SK-N-SH (cell line): ENCODE measurements around the gene SEH1L. TPM values are rescaled to one million over a fixed set of nuclear protein-coding genes. Genes with fewer than 3 reads are reported as not detected.

Source experiments
- CTCF ChIA-PET: fragments of 300-600, 350-600 bp; formaldehyde crosslinking; extraction: SDS; loops from one replicate; lab custom pipeline; 2021; lab: Yijun Ruan, JAX
- POLR2A ChIA-PET: fragments of 350-600 bp; sonication (Branson Sonifier 250); formaldehyde crosslinking; extraction: SDS; loops from one replicate; lab custom pipeline; 2020; ENCODE audit warnings: antibody characterized with exemption, inconsistent platforms; lab: Yijun Ruan, JAX
- DNase-seq: peaks from one replicate; pipeline ENCODE4 v3.0.0; 2012
- H2AFZ ChIP-seq: fragments of 200-600 bp; sonication (generic); 2 replicates; pipeline ENCODE4 v1.8.1; 2016; ENCODE audit warnings: antibody characterized with exemption, mild to moderate bottlenecking, low read depth
- H3F3A ChIP-seq: fragments of 200-600 bp; sonication (generic); replicated peaks from 2 replicates; pipeline ENCODE3; 2016; ENCODE audit warnings: antibody characterized with exemption, mild to moderate bottlenecking; ENCODE audit not compliant: insufficient read depth
- H3K27ac ChIP-seq, 2 experiments: fragments of 200-500 bp in 1 of 2; fragments of 200-600 bp in 1 of 2; sonication (Bioruptor generic) in 1 of 2; sonication (generic), shearing (Covaris generic) in 1 of 2; 2 replicates each; pipeline versions ENCODE4 v1.5.1 to v1.6.1; 2014 to 2016; ENCODE audit warnings: low read depth in 2 of 2, inconsistent platforms in 1 of 2, low read length in 1 of 2, mild to moderate bottlenecking in 1 of 2, mixed read lengths in 1 of 2
- H3K27me3 ChIP-seq: fragments of 200-600 bp; sonication (generic), shearing (Covaris generic); 2 replicates; pipeline ENCODE4 v1.6.1; 2016; ENCODE audit warnings: mixed run types; ENCODE audit not compliant: insufficient read depth
- H3K36me3 ChIP-seq, 2 experiments: fragments of 200-500 bp in 1 of 2; fragments of 200-600 bp in 1 of 2; sonication (Bioruptor generic) in 1 of 2; sonication (generic) in 1 of 2; replicated peaks in 1 of 2; 2 replicates each; pipeline versions ENCODE3 to v1.5.1; 2014 to 2016; ENCODE audit warnings: low read length in 1 of 2, mild to moderate bottlenecking in 1 of 2; ENCODE audit not compliant: insufficient read depth in 2 of 2, control insufficient read depth in 1 of 2
- H3K4me1 ChIP-seq, 2 experiments: fragments of 200-500 bp in 1 of 2; fragments of 200-600 bp in 1 of 2; sonication (Bioruptor generic) in 1 of 2; sonication (generic), shearing (Covaris generic) in 1 of 2; 2 replicates each; pipeline versions ENCODE4 v1.5.1 to v1.6.1; 2014 to 2016; ENCODE audit warnings: low read depth in 1 of 2, low read length in 1 of 2, mixed run types in 1 of 2; ENCODE audit not compliant: insufficient read depth in 2 of 2, control insufficient read depth in 1 of 2
- H3K4me2 ChIP-seq: fragments of 200-600 bp; sonication (generic), shearing (Covaris generic); 2 replicates; pipeline ENCODE4 v1.6.1; 2017; ENCODE audit warnings: mixed run types
- H3K4me3 ChIP-seq, 2 experiments: fragments of 200-500 bp in 1 of 2; fragments of 200-600 bp in 1 of 2; sonication (Bioruptor generic) in 1 of 2; sonication (generic), shearing (Covaris generic) in 1 of 2; 2 replicates each; pipeline versions ENCODE4 v1.5.1 to v1.8.1; 2014 to 2016; ENCODE audit warnings: low read depth in 2 of 2, inconsistent platforms in 1 of 2, low read length in 1 of 2, mild to moderate bottlenecking in 1 of 2, mixed read lengths in 1 of 2, moderate library complexity in 1 of 2
- H3K79me2 ChIP-seq: fragments of 200-600 bp; sonication (generic); 2 replicates; pipeline ENCODE4 v1.8.1; 2017; ENCODE audit warnings: mild to moderate bottlenecking; ENCODE audit not compliant: insufficient read depth
- H3K9ac ChIP-seq: fragments of 200-600 bp; sonication (generic); 2 replicates; pipeline ENCODE4 v1.6.1; 2017; ENCODE audit warnings: mixed run types
- H3K9me2 ChIP-seq: fragments of 200-600 bp; sonication (generic); 2 replicates; pipeline ENCODE4 v1.6.1; 2017; ENCODE audit warnings: mixed run types
- H3K9me3 ChIP-seq: fragments of 200-600 bp; sonication (generic); 2 replicates; pipeline ENCODE4 v1.6.1; 2017; ENCODE audit warnings: mixed run types, mild to moderate bottlenecking, moderate library complexity
- H4K20me1 ChIP-seq: fragments of 200-600 bp; sonication (generic); 2 replicates; pipeline ENCODE4 v1.6.1; 2017; ENCODE audit warnings: mild to moderate bottlenecking, mixed run types; ENCODE audit not compliant: insufficient read depth
- CHD2 ChIP-seq: fragments of 150-350 bp; IDR thresholded peaks from 2 replicates; pipeline ENCODE4 v1.6.1; 2018; ENCODE audit warnings: low read length; ENCODE audit not compliant: partially characterized antibody
- ELF1 ChIP-seq: IDR thresholded peaks from 2 replicates; pipeline ENCODE4 v1.4.0; 2012
- FOXM1 ChIP-seq: IDR thresholded peaks from 2 replicates; pipeline ENCODE4 v1.4.0; 2012; ENCODE audit warnings: low read depth, mild to moderate bottlenecking
- GABPA ChIP-seq: IDR thresholded peaks from 2 replicates; pipeline ENCODE4 v1.4.0; 2012; ENCODE audit warnings: low read depth, mild to moderate bottlenecking
- GATA2 ChIP-seq: sonication (generic); formaldehyde crosslinking; IDR thresholded peaks from 2 replicates; pipeline ENCODE4 v1.5.0; 2020; ENCODE audit warnings: mild to moderate bottlenecking, missing genetic modification reagents
- NFIC ChIP-seq: IDR thresholded peaks from 2 replicates; pipeline ENCODE4 v1.4.0; 2012; ENCODE audit warnings: borderline replicate concordance
- RAD21 ChIP-seq: IDR thresholded peaks from 2 replicates; pipeline ENCODE4 v1.6.1; 2012; ENCODE audit warnings: mild to moderate bottlenecking, low read length
- RCOR1 ChIP-seq: fragments of 150-350 bp; IDR thresholded peaks from 2 replicates; pipeline ENCODE4 v1.6.1; 2017; ENCODE audit warnings: antibody characterized with exemption, low read length
- TAF1 ChIP-seq: IDR thresholded peaks from 2 replicates; pipeline ENCODE4 v1.6.1; 2012; ENCODE audit warnings: low read depth, mild to moderate bottlenecking, low read length, moderate library complexity, borderline replicate concordance
- TCF12 ChIP-seq: IDR thresholded peaks from 2 replicates; pipeline ENCODE4 v1.4.0; 2012
- YY1 ChIP-seq: IDR thresholded peaks from 2 replicates; pipeline ENCODE4 v1.4.0; 2012; ENCODE audit warnings: low read depth, mild to moderate bottlenecking
- WGBS: methylation state at CpG from one replicate; pipeline ENCODE4 v1.1.6; 2017; ENCODE audit warnings: low lambda C conversion rate; 5-methylcytosine and 5-hydroxymethylcytosine counted together
- polyA plus RNA-seq, 3 experiments: library from polyadenylated mRNA; depleted of rRNA; stranded (reverse); fragments of >200 nt; gene quantifications; 2 replicates each; pipeline ENCODE4 v1.2.3, GENCODE V29; 2012
- TF ChIP-seq, protein P1 (sequence below): IDR thresholded peaks from 2 replicates; pipeline ENCODE4 v1.6.1; 2012; ENCODE audit warnings: mild to moderate bottlenecking, low read depth, low read length, moderate library complexity
- TF ChIP-seq, protein P2 (sequence below): IDR thresholded peaks from 2 replicates; pipeline ENCODE4; 2012
- TF ChIP-seq, protein P3 (sequence below): fragments of 150-350 bp; IDR thresholded peaks from 2 replicates; pipeline ENCODE4 v1.6.1; 2017; ENCODE audit warnings: antibody characterized with exemption, low read length, low read depth, borderline replicate concordance

SEH1L gene
- polyA plus RNA-seq, 1 of the 3 experiments (the other 2 are of a cell fraction) = 29.8 TPM

DNA sequence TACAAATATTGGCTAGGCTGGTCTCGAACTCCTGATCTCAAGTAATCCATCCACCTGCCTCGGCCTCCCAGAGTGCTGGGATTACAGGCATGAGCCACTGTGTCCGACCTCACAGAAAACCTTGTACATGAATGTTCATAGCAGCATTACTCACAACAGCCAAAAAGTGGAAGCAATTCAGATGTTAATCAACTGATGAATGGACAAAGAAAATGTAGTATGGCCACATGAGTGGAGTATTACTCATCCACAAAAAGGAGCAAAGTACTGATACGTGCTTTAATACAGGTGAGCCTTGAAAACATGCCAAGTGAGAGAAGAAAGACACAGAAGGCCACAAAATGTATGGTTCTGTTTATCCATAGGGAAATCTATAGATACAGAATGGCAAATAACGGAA, 63.9 kb downstream of the SEH1L start:
- no peaks in the 10 kb centered on the region for H3K27me3 ChIP-seq
- no peaks in the 10 kb centered on the region for H3K4me1 ChIP-seq
- H4K20me1 ChIP-seq = no peaks in the 10 kb centered on the region
- H3K9ac ChIP-seq = no peak overlapping the region
- H3K9me3 ChIP-seq = no peaks in the 10 kb centered on the region
- no peak for TF ChIP-seq FOXM1
- no peak for TF ChIP-seq ELF1
- TF ChIP-seq, protein P1, sequence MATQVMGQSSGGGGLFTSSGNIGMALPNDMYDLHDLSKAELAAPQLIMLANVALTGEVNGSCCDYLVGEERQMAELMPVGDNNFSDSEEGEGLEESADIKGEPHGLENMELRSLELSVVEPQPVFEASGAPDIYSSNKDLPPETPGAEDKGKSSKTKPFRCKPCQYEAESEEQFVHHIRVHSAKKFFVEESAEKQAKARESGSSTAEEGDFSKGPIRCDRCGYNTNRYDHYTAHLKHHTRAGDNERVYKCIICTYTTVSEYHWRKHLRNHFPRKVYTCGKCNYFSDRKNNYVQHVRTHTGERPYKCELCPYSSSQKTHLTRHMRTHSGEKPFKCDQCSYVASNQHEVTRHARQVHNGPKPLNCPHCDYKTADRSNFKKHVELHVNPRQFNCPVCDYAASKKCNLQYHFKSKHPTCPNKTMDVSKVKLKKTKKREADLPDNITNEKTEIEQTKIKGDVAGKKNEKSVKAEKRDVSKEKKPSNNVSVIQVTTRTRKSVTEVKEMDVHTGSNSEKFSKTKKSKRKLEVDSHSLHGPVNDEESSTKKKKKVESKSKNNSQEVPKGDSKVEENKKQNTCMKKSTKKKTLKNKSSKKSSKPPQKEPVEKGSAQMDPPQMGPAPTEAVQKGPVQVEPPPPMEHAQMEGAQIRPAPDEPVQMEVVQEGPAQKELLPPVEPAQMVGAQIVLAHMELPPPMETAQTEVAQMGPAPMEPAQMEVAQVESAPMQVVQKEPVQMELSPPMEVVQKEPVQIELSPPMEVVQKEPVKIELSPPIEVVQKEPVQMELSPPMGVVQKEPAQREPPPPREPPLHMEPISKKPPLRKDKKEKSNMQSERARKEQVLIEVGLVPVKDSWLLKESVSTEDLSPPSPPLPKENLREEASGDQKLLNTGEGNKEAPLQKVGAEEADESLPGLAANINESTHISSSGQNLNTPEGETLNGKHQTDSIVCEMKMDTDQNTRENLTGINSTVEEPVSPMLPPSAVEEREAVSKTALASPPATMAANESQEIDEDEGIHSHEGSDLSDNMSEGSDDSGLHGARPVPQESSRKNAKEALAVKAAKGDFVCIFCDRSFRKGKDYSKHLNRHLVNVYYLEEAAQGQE = no peak
- TF ChIP-seq, all 33 proteins: peak for 0
- no peaks in the 10 kb centered on the region for H3K9me2 ChIP-seq
- H3K4me3 ChIP-seq = no peak overlapping the region
- H3K36me3 ChIP-seq = peaks cover 38 to 64% of the 10 kb centered on the region in 2 experiments
- CTCF ChIA-PET = no interaction called here
- no peak for DNase-seq
- H3K79me2 ChIP-seq = peaks cover 4% of the 10 kb centered on the region; the same call in 1 of the 2 replicates
- WGBS = 92% methylated on average over 5 of the region's 5 CpGs
- H2AFZ ChIP-seq = no peak overlapping the region
- H3K27ac ChIP-seq = no peak overlapping the region
- POLR2A ChIA-PET = no interaction called here
- H3F3A ChIP-seq = no peaks in the 10 kb centered on the region
- no peak overlapping the region for H3K4me2 ChIP-seq

- ChIA-PET POLR2A (no interaction called here), CTCF (interaction anchor here (0.6 to 1.2 kb wide), 2 partner anchors 9 to 167 kb away, joined by 3 read pairs; no protein-coding TSS in a partner anchor)
- H3K27me3 ChIP-seq = no peaks in the 10 kb centered on the region
- DNase-seq = no peak
- no peak overlapping the region for H3K9ac ChIP-seq
- no peak overlapping the region for H3K4me3 ChIP-seq
- H3K36me3 ChIP-seq = peaks cover 63 to 73% of the 10 kb centered on the region in 2 experiments
- no peak overlapping the region for H3K27ac ChIP-seq
- H3K4me2 ChIP-seq = no peak overlapping the region
- no peak for TF ChIP-seq RCOR1
- no peak for TF ChIP-seq RAD21
- no peak for TF ChIP-seq TAF1
- TF ChIP-seq, protein P2, sequence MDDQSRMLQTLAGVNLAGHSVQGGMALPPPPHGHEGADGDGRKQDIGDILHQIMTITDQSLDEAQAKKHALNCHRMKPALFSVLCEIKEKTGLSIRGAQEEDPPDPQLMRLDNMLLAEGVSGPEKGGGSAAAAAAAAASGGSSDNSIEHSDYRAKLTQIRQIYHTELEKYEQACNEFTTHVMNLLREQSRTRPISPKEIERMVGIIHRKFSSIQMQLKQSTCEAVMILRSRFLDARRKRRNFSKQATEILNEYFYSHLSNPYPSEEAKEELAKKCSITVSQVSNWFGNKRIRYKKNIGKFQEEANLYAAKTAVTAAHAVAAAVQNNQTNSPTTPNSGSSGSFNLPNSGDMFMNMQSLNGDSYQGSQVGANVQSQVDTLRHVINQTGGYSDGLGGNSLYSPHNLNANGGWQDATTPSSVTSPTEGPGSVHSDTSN = no peak
- TF ChIP-seq NFIC = no peak
- TF ChIP-seq TCF12 = no peak
- no peak for TF ChIP-seq GABPA
- TF ChIP-seq YY1 = no peak
- TF ChIP-seq, protein P3, sequence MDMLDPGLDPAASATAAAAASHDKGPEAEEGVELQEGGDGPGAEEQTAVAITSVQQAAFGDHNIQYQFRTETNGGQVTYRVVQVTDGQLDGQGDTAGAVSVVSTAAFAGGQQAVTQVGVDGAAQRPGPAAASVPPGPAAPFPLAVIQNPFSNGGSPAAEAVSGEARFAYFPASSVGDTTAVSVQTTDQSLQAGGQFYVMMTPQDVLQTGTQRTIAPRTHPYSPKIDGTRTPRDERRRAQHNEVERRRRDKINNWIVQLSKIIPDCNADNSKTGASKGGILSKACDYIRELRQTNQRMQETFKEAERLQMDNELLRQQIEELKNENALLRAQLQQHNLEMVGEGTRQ = no peak
- no peak for TF ChIP-seq CHD2
- no peak for TF ChIP-seq GATA2 (CRISPR knock-in tag)
- no peak overlapping the region for H2AFZ ChIP-seq
- no peaks in the 10 kb centered on the region for H3F3A ChIP-seq
- H3K4me1 ChIP-seq = no peaks in the 10 kb centered on the region
- no peaks in the 10 kb centered on the region; the same call in 1 of the 2 replicates for H3K79me2 ChIP-seq
- H3K9me3 ChIP-seq = no peaks in the 10 kb centered on the region
- 79% methylated on average over 2 of the region's 2 CpGs for WGBS
- H4K20me1 ChIP-seq = no peaks in the 10 kb centered on the region
- H3K9me2 ChIP-seq = no peaks in the 10 kb centered on the region
Measured at GRCh38 chr18:13014232-13014631, 66.4 kb downstream of the SEH1L start.
